ENCODE results near the gene CUX1. TPM values are rescaled to one million over a fixed set of nuclear protein-coding genes. Genes with fewer than 3 reads are reported as not detected.

Gene CUX1
- total RNA-seq, 4 donors from 2014 or later, result 93.8 to 156 (median 112) TPM

DNA sequence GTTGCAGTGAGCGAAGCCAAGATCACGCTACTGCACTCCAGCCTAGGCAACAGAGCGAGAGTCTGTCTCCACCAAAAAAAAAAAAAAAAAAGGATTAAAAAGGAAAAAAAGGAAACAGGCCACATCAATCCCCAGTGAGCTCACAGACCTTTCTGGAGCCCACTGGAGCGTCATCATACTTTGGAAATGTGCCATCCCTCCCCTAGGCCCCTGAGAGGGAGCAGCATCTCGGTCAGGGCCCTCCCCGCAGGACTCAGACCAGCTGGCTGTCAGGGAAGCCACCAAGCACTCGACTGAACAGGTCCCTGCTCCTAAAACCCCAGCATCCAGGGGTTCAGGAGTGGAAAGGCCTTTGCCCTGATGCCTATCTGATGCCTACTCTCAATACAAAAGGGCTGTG lies 371.3 kb downstream of the CUX1 start:
- no peak overlapping the region for H3K27ac ChIP-seq
- H3K4me3 ChIP-seq (replicated peaks in 1 of 3), result no peak overlapping the region
- peaks cover 9 to 14% of the 10 kb centered on the region in 2 donors for H3K36me3 ChIP-seq
- H3K27me3 ChIP-seq, result no peaks in the 10 kb centered on the region
- H3K9me3 ChIP-seq, result no peaks in the 10 kb centered on the region
- no peaks in the 10 kb centered on the region for H3K4me1 ChIP-seq
- 84 to 86% methylated on average over 7 of the region's 7 CpGs for WGBS, 2 donors
- TF ChIP-seq CTCF (IDR thresholded peaks at IDR 0.05), result no peak
- no peak for TF ChIP-seq POLR2A (IDR thresholded peaks at IDR 0.05)
- no peak for DNase-seq
- intact Hi-C loops (cut with DNase I), result no loop called here

GRCh38 chr7:102189756-102190155 lies 372.3 kb downstream of the CUX1 start:
- Histone ChIP-seq H3K4me1 (no peaks in the 10 kb centered on the region), H3K9me3 (no peaks in the 10 kb centered on the region), H3K4me3 (replicated peaks in 1 of 3) (no peak overlapping the region), H3K36me3 (peaks cover 9 to 14% of the 10 kb centered on the region in 2 donors), H3K27me3 (no peaks in the 10 kb centered on the region), H3K27ac (no peak overlapping the region)
- WGBS, 2 donors, result 92 to 93% methylated on average over 7 of the region's 7 CpGs
- DNase-seq, result no peak
- intact Hi-C loops (cut with DNase I), result no loop called here
- TF ChIP-seq CTCF (IDR thresholded peaks at IDR 0.05) (no peak), POLR2A (IDR thresholded peaks at IDR 0.05) (no peak)

- H3K4me1 ChIP-seq, result no peaks in the 10 kb centered on the region
- no peak for DNase-seq
- H3K9me3 ChIP-seq, result no peaks in the 10 kb centered on the region
- H3K27ac ChIP-seq, result no peak overlapping the region
- H3K36me3 ChIP-seq, result peaks cover 9 to 14% of the 10 kb centered on the region in 2 donors
- WGBS, 2 donors, result 89 to 90% methylated on average over 13 of the region's 13 CpGs
- TF ChIP-seq CTCF (IDR thresholded peaks at IDR 0.05), result no peak
- no peak for TF ChIP-seq POLR2A (IDR thresholded peaks at IDR 0.05)
- intact Hi-C loops (cut with DNase I), result no loop called here
- H3K27me3 ChIP-seq, result no peaks in the 10 kb centered on the region
- no peak overlapping the region for H3K4me3 ChIP-seq (replicated peaks in 1 of 3)
Measured at GRCh38 chr7:102190776-102191350, 373.4 kb downstream of the CUX1 start.

GRCh38 chr7:102191556-102192379 lies 374.3 kb downstream of the CUX1 start:
- no peaks in the 10 kb centered on the region for H3K27me3 ChIP-seq
- intact Hi-C loops (cut with DNase I), result no loop called here
- no peak for DNase-seq
- H3K4me1 ChIP-seq, result no peaks in the 10 kb centered on the region
- TF ChIP-seq CTCF (IDR thresholded peaks at IDR 0.05) (no peak), POLR2A (IDR thresholded peaks at IDR 0.05) (no peak)
- no peak overlapping the region for H3K4me3 ChIP-seq (replicated peaks in 1 of 3)
- H3K9me3 ChIP-seq, result no peaks in the 10 kb centered on the region
- 86 to 93% methylated on average over 17 of the region's 17 CpGs for WGBS, 2 donors
- peaks cover 13 to 16% of the 10 kb centered on the region in 2 donors for H3K36me3 ChIP-seq
- no peak overlapping the region for H3K27ac ChIP-seq

GRCh38 chr7:102192790-102193189 lies 375.4 kb downstream of the CUX1 start:
- no peaks in the 10 kb centered on the region for H3K9me3 ChIP-seq
- H3K4me1 ChIP-seq, result no peaks in the 10 kb centered on the region
- TF ChIP-seq POLR2A (IDR thresholded peaks at IDR 0.05), result no peak
- TF ChIP-seq CTCF (IDR thresholded peaks at IDR 0.05), result no peak
- H3K4me3 ChIP-seq (replicated peaks in 1 of 3), result no peak overlapping the region
- no peaks in the 10 kb centered on the region for H3K27me3 ChIP-seq
- no peak for DNase-seq
- H3K36me3 ChIP-seq, result peaks cover 20 to 23% of the 10 kb centered on the region in 2 donors
- intact Hi-C loops (cut with DNase I), result no loop called here
- 97% methylated on average over 3 of the region's 3 CpGs for WGBS, 2 donors
- no peak overlapping the region for H3K27ac ChIP-seq
